CD4-positive, alpha-beta T cell treated with Interleukin-4 for 1 hour (primary cell): ENCODE measurements around the gene ADAM15.

Experiments
- DNase-seq, 2 donors: peaks; one replicate each; pipeline ENCODE4 v3.0.0-alpha.2; 2020 to 2022

The ADAM15 gene

GRCh38 chr1:155012776-155013602, 38.1 kb upstream of the ADAM15 start:
- DNase-seq = no peak

- DNase-seq = peak in 1 of 2 donors; percentile 46
These were observed 37.5 kb upstream of the ADAM15 start for GRCh38 chr1:155013632-155014031.

- no peak for DNase-seq
These were observed 36.2 kb upstream of the ADAM15 start for GRCh38 chr1:155014709-155015508.

GRCh38 chr1:155015527-155016230, 35.4 kb upstream of the ADAM15 start:
- no peak for DNase-seq

- DNase-seq = peak in 1 of 2 donors; percentile 55
These were observed 34.8 kb upstream of the ADAM15 start for GRCh38 chr1:155016231-155016831.

- peak; percentile 89 for DNase-seq
These were observed 33.8 kb upstream of the ADAM15 start for GRCh38 chr1:155017041-155017945.

- no peak for DNase-seq
These were observed 33.2 kb upstream of the ADAM15 start for GRCh38 chr1:155017946-155018316.

GRCh38 chr1:155018617-155019348, 32.3 kb upstream of the ADAM15 start:
- no peak for DNase-seq

GRCh38 chr1:155019377-155020245, 31.5 kb upstream of the ADAM15 start:
- DNase-seq = no peak

- no peak for DNase-seq
These were observed 28.8 kb upstream of the ADAM15 start for GRCh38 chr1:155022136-155022926.

GRCh38 chr1:155022927-155023236, 28.2 kb upstream of the ADAM15 start:
- DNase-seq = no peak

GRCh38 chr1:155023627-155024026, 27.5 kb upstream of the ADAM15 start:
- DNase-seq = no peak

- DNase-seq = no peak
These were observed 26.8 kb upstream of the ADAM15 start for GRCh38 chr1:155024315-155024714.

- no peak for DNase-seq
These were observed 25.0 kb upstream of the ADAM15 start for GRCh38 chr1:155026154-155026553.

- DNase-seq = no peak
These were observed 24.5 kb upstream of the ADAM15 start for GRCh38 chr1:155026588-155026987.

- DNase-seq = no peak
These were observed 21.4 kb upstream of the ADAM15 start for GRCh38 chr1:155029513-155030242.

- no peak for DNase-seq
These were observed 20.8 kb upstream of the ADAM15 start for GRCh38 chr1:155030243-155030795.

GRCh38 chr1:155030899-155031298, 20.2 kb upstream of the ADAM15 start:
- DNase-seq = no peak
